Measurements from ENCODE around the gene KAT8.

KAT8 gene

DNA sequence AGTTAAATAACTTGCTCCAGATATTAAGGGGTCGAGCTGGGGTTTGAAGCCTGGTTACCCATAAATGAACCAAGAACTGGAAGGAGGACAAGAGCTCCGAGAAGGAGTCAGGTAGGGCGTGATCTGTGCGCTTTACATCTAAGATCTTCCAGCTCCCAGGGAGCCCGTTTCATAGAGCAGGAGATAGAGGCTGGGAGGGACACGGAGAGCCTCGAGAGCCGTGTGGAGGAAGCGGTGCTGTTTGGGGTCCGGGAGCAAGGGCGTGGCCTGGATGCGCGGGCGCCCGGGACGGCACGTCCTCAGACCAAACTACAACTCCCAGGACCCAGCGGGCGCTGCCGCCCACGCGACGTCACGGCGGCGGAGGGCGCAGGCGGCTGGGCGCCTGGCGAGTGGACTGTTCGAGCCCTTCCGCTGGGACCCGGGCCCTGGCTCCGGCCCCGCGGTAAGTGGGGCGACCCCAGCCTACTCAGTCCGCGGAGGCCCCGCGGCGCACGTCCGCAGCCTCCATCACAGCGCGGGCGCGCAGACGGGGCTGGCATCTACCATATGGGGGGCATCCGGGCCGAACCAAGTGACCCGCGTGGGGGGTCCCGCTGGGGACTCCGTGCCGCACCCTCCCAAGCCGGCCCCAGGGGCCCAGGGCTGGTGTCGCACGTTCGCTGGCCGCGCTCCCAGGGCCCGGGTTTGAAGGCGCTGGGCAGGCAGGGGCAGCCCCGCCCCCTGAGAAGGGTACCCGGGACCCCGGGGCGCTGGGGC is 9.2 kb upstream of the KAT8 start, which contains the start of gene BCKDK:
BCKDK (plus strand) TSS at position 352 of the 759 bp plus-strand sequence. CDS start 838 bp downstream, outside the sequence.
- DNase-seq = peak; percentile 84

DNA sequence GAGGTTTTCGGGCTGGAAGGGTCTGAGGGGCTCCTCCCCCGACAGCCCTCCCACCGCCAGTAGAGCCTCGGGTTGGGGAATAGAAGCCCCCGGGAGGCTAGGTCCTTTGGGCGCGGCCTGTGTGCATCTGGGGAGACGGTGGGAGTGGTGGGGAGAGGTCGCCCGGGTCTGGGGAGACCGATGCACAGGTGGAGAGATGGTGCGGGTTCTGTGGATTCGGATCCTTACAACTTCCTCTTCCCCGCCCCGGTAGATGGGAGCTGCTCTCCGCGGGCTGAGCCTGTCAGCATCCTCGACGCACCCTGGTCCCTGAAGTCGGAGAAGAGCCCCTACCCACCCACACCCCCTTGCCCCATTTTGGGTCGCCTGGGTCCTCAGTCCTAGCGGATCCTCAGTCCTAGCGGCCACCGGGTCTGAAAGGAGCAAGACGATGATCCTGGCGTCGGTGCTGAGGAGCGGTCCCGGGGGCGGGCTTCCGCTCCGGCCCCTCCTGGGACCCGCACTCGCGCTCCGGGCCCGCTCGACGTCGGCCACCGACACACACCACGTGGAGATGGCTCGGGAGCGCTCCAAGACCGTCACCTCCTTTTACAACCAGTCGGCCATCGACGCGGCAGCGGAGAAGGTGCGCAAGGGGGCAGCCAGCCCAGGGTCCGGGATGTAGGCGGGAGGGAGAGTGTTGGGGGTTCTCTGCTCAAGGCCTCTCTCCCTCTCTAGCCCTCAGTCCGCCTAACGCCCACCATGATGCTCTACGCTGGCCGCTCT is 8.5 kb upstream of the KAT8 start:
- no peak for DNase-seq

DNA sequence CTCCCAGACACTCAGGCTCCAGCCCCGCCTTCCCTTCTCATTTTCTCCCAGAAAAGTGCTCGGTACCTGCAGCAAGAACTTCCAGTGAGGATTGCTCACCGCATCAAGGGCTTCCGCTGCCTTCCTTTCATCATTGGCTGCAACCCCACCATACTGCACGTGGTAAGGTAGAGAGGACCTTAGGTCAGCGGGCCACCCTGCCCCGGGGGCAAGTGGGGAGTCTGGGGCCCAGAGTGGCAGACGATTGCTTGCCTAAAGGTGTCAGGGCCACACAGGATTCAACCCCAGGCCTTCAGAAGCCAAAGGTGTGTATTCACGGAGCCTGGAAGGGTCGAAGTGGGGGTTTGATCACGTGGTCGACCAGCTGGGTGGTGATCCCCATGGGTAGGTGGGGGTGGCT is 7.8 kb upstream of the KAT8 start:
- DNase-seq = no peak

- DNase-seq = no peak
These were observed 7.1 kb upstream of the KAT8 start for GRCh38 chr16:31110106-31111034.

GRCh38 chr16:31111881-31112466 is 5.5 kb upstream of the KAT8 start:
- DNase-seq = no peak

- no peak for DNase-seq
These were observed 4.8 kb upstream of the KAT8 start for GRCh38 chr16:31112711-31113110.

GRCh38 chr16:31113121-31114120 is 4.0 kb upstream of the KAT8 start:
- no peak for DNase-seq

DNA sequence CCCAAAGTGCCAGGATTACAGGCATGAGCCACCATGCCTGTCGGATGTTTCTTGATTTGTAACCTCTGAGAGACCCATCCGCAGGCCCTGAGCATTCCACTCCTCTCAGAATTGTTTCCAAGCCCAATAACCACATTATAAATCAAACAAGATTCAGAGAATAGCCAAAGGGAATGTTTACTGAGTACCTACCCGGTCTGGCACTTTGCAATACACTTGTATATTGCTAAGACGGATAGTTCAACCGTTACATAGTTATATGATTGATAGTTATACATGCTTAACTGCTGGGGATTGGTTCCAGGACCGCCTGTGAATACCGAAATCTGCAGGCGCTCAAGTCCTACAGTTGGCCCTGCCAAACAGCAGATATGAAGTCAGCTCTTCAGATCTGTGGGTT is 3.0 kb upstream of the KAT8 start:
- DNase-seq = no peak

DNA sequence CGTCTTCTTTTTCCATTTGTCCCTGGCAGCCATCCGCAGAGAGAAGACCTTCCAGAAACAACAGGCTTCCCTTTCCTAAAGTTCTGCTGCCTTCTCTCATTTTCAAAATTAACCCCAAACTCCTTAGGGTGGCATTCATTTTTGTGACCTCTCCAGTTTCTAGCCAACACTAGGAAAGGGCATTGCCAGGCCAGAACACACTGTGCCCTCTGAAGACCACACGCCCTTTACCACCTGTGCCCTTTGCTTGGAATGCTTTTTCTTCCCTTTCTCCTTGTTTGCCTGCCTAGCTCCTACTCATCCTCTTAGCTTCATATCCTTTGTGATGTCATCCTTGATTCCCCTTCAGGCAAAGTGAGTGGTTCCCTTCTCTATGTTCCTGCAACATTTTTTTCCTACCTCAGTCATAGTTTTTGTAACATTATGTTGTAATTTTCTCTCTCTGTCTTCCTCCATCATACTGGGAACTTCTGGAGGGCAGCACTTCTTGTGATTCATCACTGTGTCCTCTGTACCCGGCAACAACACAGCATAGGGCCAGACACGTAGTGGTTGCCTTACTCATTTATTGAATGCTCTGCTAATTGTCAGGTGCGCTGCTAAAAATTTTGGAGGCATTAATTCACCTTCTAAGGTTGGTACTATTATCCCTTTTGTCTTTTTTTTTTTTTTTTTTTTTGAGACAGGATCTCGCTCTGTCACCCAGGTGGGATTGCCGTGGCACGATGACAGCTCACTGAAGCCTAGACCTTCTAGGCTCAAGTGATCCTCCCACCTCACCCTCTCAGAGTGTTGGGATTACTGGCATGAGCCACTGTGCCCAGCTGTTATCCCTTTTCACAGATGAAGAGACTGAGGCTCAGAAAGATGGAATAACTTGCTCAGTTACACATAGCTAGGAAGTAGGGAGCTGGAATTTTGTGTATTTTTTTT is 1.0 kb downstream of the KAT8 start:
- peak; percentile 19 for DNase-seq

DNA sequence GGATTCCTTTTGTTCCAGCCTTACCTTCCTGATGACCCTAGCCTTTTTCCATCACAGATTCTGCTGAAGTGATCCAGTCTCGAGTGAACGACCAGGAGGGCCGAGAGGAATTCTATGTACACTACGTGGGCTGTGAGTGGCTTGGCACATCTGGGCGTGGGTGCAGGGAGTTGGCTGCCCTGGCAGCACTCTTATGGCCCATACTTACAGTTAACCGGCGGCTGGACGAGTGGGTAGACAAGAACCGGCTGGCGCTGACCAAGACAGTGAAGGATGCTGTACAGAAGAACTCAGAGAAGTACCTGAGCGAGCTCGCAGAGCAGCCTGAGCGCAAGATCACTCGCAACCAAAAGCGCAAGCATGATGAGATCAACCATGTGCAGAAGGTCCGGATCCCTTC is 2.7 kb downstream of the KAT8 start:
- no peak for DNase-seq

DNA sequence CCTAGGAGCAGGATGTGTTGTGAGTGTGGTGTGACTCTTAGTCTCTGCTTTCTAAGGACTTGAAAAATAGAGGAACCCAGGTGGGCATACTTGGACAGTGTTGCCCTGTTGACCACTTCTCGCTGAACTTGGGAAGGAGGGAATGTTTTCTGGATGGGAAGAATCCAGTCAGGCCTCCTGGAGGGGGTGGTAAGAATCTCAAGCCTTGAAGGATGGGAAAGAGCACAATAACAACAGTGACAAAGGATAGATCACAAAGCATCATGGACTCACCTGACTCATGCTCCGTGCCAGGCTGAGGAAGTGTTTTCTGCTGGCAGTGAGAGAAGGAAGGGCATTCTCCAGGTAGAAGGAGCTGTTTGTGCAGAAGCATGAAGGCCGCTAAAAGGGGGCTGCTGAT is 8.4 kb downstream of the KAT8 start:
- DNase-seq = no peak

GRCh38 chr16:31127182-31127581 is 9.7 kb downstream of the KAT8 start:
- DNase-seq = no peak

GRCh38 chr16:31128711-31129567 is 11.5 kb downstream of the KAT8 start:
- no peak for DNase-seq

GRCh38 chr16:31129568-31130335 is 12.3 kb downstream of the KAT8 start:
- no peak for DNase-seq

- DNase-seq = no peak
These were observed 12.9 kb downstream of the KAT8 start for GRCh38 chr16:31130336-31130891.

DNA sequence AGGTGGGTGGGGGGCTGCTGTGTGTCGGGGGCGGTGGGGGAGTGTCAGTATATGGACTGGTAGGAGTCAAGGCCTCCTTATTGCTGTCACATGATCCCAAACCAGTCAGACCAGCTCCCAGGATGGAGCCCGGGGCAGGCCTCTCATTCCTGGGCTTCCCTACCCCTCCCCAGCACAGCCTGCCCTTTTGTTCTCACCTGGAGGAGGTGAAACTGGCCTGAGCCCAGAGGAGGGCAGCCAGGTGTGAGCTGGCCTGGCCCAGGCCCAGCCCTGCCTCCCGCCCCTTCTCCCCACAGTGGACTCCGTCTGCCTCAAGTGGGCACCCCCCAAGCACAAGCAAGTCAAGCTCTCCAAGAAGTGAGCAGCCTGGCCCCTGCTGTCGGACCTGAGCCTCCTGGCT is 13.4 kb downstream of the KAT8 start:
- DNase-seq = no peak

GRCh38 chr16:31131416-31131815 is 14.0 kb downstream of the KAT8 start:
- no peak for DNase-seq

- DNase-seq = no peak
These were observed 14.4 kb downstream of the KAT8 start for GRCh38 chr16:31131841-31132271.

Data from fibroblast of skin of scalp (primary cell).